Tibial nerve (tissue), 3 donors: ENCODE measurements around the gene FRMD4A.

Experiments used
- CTCF ChIP-seq, 5 experiments: fragments of 200-600 bp in 3 of 5; fragments of 450-650 bp in 2 of 5; sonication (generic) in 3 of 5; IDR thresholded peaks; one replicate each; pipeline ENCODE4 v1.5.1; 2016 to 2019; ENCODE audit warnings: antibody characterized with exemption in 5 of 5, mild to moderate bottlenecking in 3 of 5, moderate library complexity in 2 of 5
- POLR2A ChIP-seq, 2 donors: fragments of 450-650 bp; IDR thresholded peaks; one replicate each; pipeline ENCODE4 v1.6.1; 2017; ENCODE audit warnings: antibody characterized with exemption in 2 of 2, mild to moderate bottlenecking in 2 of 2, moderate library complexity in 2 of 2

GRCh38 chr10:14125564-14125963 is 205.2 kb downstream of the FRMD4A start:
- TF ChIP-seq POLR2A (IDR thresholded peaks at IDR 0.05) (no peak), CTCF (IDR thresholded peaks at IDR 0.05) (no peak)
